Mammary epithelial cell (primary cell): Measurements from ENCODE around the gene KRT32.

ENCODE experiments used
- EZH2 ChIP-seq: IDR thresholded peaks from 2 replicates; pipeline ENCODE4 v1.6.1; 2012; ENCODE audit warnings: low read length, inconsistent platforms, borderline replicate concordance
- TF ChIP-seq, protein P1 (sequence below), 2 donors: IDR thresholded peaks in 1 of 2; conservative IDR thresholded peaks in 1 of 2; 2 replicates each; pipeline ENCODE4 v1.5.1; 2011 to 2012; ENCODE audit warnings: inconsistent platforms in 2 of 2, low read length in 2 of 2, mild to moderate bottlenecking in 2 of 2, control low read depth in 1 of 2, low read depth in 1 of 2; ENCODE audit not compliant: insufficient read depth in 1 of 2; ENCODE audit errors: extremely low read depth in 1 of 2

DNA sequence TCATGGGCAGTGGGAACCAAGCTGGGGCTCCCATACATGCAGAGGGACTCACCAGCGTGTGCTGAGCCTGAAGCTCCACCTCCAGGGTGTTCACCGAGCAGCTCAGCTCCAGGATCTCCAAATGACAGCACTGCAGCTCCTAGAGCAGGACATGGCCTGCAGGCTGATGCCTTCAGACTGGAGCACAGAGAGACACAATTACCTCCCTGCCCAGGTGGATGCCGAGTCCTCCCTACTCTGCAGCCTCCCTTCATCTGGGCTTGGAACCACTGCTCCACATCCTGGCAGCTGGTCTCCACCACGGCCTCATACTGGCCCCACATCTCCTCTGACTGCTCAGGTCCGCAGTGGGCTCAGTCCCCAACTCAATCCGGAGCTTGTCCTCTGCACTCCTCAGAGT, 18.2 kb downstream of the KRT32 start:
- no peak for TF ChIP-seq EZH2
- TF ChIP-seq, protein P1, sequence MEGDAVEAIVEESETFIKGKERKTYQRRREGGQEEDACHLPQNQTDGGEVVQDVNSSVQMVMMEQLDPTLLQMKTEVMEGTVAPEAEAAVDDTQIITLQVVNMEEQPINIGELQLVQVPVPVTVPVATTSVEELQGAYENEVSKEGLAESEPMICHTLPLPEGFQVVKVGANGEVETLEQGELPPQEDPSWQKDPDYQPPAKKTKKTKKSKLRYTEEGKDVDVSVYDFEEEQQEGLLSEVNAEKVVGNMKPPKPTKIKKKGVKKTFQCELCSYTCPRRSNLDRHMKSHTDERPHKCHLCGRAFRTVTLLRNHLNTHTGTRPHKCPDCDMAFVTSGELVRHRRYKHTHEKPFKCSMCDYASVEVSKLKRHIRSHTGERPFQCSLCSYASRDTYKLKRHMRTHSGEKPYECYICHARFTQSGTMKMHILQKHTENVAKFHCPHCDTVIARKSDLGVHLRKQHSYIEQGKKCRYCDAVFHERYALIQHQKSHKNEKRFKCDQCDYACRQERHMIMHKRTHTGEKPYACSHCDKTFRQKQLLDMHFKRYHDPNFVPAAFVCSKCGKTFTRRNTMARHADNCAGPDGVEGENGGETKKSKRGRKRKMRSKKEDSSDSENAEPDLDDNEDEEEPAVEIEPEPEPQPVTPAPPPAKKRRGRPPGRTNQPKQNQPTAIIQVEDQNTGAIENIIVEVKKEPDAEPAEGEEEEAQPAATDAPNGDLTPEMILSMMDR (conservative IDR thresholded peaks at IDR 0.05 in 1 of 2, IDR thresholded peaks at IDR 0.05 in 1 of 2; ENCODE audit: extremely low read depth in 1 of 2, insufficient read depth in 1 of 2, low read depth in 1 of 2, low read length in 2 of 2) = no peak
